HUES6 (cell line): Measurements from ENCODE around the gene LMOD1.

ENCODE experiments used
- H3K27ac ChIP-seq: 2 replicates; pipeline ENCODE4 v1.7.0; 2013; ENCODE audit warnings: low read depth, mild to moderate bottlenecking, low read length, inconsistent platforms
- H3K27me3 ChIP-seq: 2 replicates; pipeline ENCODE4 v1.6.1; 2013; ENCODE audit warnings: low read length; ENCODE audit not compliant: control insufficient read depth, insufficient read depth
- H3K36me3 ChIP-seq: 2 replicates; pipeline ENCODE4 v1.6.1; 2013; ENCODE audit warnings: low read length; ENCODE audit not compliant: control insufficient read depth, insufficient read depth
- H3K4me1 ChIP-seq: 2 replicates; pipeline ENCODE4 v1.6.1; 2013; ENCODE audit warnings: low read length; ENCODE audit not compliant: control insufficient read depth, insufficient read depth
- H3K4me3 ChIP-seq: 2 replicates; pipeline ENCODE4 v1.5.1; 2013; ENCODE audit warnings: low read depth, low read length
- H3K9ac ChIP-seq: one replicate; pipeline ENCODE4 v1.6.1; 2013; ENCODE audit warnings: mild to moderate bottlenecking, low read length
- H3K9me3 ChIP-seq: 2 replicates; pipeline ENCODE4 v1.6.1; 2013; ENCODE audit warnings: low read depth, low read length; ENCODE audit not compliant: control insufficient read depth, insufficient read depth

LMOD1 gene

DNA sequence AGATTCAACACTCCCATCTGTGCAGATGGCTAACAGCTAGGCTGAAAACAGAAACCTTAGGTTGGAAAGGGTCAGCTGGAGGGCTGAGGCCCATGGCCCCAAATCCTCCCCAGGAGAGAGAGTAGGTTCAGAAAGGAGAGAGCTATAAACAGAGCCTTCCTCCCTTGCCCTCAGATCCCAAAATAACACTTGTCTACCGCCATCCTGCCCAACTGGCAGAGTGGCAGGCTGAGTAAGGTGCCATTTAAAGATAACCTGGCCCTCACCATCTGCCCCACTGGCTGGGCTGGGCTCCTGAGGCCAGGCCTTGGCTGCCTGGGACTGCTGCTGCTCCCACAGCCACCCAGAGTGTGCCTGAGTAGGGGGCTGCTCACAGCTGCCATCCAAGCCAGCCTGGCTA is 61.9 kb downstream of the LMOD1 start:
- no peak overlapping the region for H3K9ac ChIP-seq
- peaks cover 18% of the 10 kb centered on the region for H3K27me3 ChIP-seq
- peaks cover 31% of the 10 kb centered on the region for H3K4me1 ChIP-seq
- H3K27ac ChIP-seq = no peak overlapping the region
- no peaks in the 10 kb centered on the region for H3K9me3 ChIP-seq
- H3K36me3 ChIP-seq = no peaks in the 10 kb centered on the region
- H3K4me3 ChIP-seq = no peak overlapping the region

DNA sequence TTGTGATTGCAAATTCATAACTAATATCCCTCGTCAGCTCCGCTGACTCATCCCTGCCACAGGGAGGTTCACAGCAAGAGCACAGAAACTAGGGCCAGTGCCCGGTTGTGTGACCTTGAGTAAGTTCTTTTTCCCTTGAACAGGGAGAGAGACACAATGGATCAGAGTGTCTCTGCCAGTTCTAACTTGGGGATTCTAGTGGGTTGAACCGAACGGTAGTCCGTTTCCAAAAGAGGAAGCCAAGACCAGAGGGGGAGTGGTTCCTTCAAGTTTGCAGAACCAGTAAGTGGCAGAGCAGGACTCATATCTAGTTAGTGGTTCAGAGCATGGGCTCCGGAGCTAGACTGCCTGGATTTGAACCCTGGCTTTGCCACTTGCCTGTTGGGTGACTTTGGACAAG is 62.6 kb downstream of the LMOD1 start:
- Histone ChIP-seq H3K9ac (no peak overlapping the region), H3K4me3 (no peak overlapping the region), H3K9me3 (no peaks in the 10 kb centered on the region), H3K4me1 (peaks cover 29% of the 10 kb centered on the region), H3K27me3 (peaks cover 13% of the 10 kb centered on the region; the same call in 1 of the 2 replicates), H3K27ac (no peak overlapping the region), H3K36me3 (no peaks in the 10 kb centered on the region)

DNA sequence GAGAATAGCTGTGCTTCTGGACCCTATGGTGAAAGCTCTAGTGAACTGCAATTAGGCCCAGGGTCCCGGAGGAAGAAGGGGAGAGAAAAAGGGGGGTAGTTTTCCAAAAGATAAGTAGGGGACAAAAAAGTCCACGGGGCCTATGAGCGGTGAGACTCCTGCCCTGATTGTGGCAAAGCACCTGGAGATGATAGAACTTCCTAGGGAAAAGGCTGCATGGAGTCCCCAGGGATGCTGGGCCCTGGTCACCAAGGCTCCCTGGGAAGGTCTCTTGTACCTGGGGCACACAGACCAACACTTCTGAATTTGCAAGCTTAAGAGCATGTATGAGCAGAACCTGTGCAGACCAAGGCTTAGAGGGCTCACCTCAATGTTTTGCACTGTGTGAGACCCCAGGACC is 63.1 kb downstream of the LMOD1 start:
- Histone ChIP-seq H3K9ac (no peak overlapping the region), H3K36me3 (no peaks in the 10 kb centered on the region; the same call in 1 of the 2 replicates), H3K27ac (no peak overlapping the region), H3K4me1 (peaks cover 27% of the 10 kb centered on the region), H3K27me3 (peaks cover 10% of the 10 kb centered on the region; the same call in 1 of the 2 replicates), H3K4me3 (no peak overlapping the region), H3K9me3 (no peaks in the 10 kb centered on the region)

DNA sequence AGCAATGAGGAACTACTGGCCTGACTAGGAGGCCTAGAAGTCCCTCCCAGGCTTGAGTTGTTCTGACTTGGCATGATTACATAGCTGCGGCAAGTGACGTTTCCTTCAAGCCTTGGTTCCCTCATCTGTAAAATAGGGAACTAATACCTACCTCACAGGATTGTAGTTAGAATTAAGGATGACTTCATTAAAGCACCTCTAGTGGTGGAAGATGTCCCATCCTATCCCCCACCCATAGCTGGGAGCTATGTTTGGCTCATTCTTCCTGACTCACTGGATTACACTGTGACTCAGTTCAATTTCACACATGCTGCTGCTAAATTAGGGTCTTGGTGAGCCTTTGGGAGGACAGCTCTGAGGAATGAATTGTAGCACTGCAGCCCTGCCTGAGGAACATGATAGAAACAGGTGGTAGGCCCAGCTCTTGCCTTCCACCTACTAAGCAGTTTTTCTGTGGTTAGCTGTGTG is 63.6 kb downstream of the LMOD1 start:
- Histone ChIP-seq H3K36me3 (peaks cover 3% of the 10 kb centered on the region; the same call in 1 of the 2 replicates), H3K4me3 (no peak overlapping the region), H3K9ac (no peak overlapping the region), H3K27ac (no peak overlapping the region), H3K4me1 (peaks cover 27% of the 10 kb centered on the region), H3K9me3 (no peaks in the 10 kb centered on the region), H3K27me3 (0 out of 2 replicates have a peak, but pooled peaks cover 4% of the 10 kb centered on the region)

DNA sequence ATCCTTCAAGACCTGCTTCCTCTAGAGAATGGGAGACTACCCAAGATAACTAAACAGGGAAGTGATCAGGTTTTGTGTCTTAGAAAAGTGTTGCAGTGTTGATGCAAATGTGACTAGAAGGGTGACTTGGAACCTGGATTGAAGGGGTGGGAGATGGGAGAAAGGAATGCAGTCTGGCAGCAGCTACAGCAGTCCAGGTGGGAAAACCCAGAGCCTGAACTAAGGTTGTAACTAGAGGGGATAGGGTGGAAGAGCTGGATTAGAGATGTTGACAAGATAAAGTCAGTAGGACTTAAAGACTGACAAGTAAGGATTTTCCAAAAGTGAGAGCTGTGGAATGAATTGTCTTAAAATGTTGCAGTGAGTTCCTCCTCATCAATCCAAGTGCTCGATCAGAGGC is 64.7 kb downstream of the LMOD1 start:
- H3K4me1 ChIP-seq = peaks cover 27% of the 10 kb centered on the region
- no peak overlapping the region for H3K9ac ChIP-seq
- H3K4me3 ChIP-seq = no peak overlapping the region
- H3K36me3 ChIP-seq = peaks cover 11% of the 10 kb centered on the region
- H3K9me3 ChIP-seq = no peaks in the 10 kb centered on the region
- H3K27ac ChIP-seq = no peak overlapping the region
- no peaks in the 10 kb centered on the region for H3K27me3 ChIP-seq

DNA sequence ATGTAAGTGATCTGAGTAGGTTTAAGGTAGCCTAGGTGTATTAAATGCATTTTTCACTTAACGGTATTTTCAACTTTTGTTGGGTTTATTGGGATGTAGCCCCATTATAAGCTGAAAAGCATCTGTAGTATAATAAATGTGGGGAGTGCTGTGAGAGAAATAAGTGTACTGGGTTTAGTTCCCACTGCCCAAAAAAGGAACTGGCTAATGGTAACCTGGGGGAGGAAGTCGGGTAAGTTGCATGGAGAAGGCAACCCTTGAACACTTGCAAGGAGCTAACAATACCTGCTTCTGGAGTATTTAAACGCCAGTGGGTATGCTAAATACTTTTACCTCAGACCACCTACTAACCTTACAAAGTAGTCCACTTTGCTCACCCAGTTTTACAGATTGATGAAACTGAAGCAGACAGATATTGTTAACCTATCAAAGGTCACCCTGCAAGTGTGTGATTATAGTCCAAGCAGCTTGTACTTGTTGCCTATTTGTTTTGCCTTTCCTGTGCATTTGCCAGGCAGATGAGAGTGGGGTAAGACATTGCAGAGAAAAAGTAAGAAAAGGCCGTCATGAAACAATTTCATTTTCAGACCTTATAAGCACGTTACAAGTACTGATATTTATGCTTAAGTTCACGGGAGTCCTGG is 65.3 kb downstream of the LMOD1 start:
- H3K27ac ChIP-seq = no peak overlapping the region
- no peaks in the 10 kb centered on the region for H3K9me3 ChIP-seq
- no peak overlapping the region for H3K9ac ChIP-seq
- no peak overlapping the region for H3K4me3 ChIP-seq
- H3K36me3 ChIP-seq = peaks cover 16% of the 10 kb centered on the region
- peaks cover 27% of the 10 kb centered on the region for H3K4me1 ChIP-seq
- no peaks in the 10 kb centered on the region for H3K27me3 ChIP-seq

DNA sequence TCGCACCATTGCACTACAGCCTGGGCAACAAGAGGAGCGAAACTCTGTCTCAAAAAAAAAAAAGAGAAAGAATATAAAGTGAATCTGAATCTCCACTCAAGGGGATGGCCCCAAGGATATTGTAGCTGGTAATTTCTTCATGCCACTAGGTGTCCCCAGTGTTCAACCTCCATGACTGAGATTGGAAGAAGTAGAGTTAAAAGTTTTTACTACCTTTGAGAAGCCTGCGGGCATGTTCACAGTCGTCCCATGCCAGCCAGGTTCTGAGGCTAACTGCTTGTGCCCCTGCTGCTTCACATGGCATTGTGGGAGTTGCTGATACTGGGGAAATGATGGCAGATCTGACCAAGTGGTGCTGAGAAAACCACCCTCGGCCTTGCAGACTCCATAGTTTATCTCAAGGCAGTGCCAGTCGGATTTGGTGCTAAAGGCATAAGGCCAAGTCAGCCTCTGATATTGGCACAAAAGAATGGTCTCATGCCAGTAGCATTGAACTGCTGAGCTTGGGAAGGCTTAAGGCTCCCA is 68.4 kb downstream of the LMOD1 start:
- Histone ChIP-seq H3K9me3 (no peaks in the 10 kb centered on the region), H3K27ac (no peak overlapping the region), H3K36me3 (peaks cover 45% of the 10 kb centered on the region), H3K9ac (no peak overlapping the region), H3K4me3 (no peak overlapping the region), H3K4me1 (peaks cover 18% of the 10 kb centered on the region), H3K27me3 (no peaks in the 10 kb centered on the region)

DNA sequence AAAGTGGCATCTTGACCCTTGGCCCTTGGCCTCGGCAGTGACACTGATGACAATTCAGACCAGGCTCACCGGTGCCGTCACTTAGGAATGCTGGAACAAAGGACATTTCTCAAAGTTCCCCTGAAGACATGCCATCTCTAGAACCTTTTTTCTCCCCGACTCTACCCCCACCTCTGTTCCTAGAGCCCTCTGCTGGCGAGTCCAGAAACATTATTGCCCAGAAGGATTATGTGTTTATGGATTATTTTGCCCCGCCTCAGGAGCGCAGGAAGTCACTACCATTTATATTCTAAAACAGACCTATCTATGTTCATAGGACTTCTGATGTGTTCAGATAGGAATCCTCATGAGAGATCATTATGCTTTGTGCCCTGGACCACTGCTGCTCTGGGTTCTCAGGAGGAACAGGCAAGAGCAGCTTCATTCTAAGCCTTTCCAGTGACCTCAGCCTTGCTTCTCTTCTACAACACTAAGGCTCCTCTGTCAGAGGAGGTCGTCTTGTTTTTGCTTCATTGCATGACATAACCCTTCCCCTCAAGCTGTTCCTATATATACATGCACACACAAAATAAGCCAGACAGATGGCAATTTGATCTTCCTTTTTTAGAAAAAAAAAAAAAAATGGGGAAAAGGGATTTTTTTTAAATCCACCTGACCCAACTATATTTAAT is 70.1 kb downstream of the LMOD1 start:
- H3K36me3 ChIP-seq = peaks cover 62% of the 10 kb centered on the region

DNA sequence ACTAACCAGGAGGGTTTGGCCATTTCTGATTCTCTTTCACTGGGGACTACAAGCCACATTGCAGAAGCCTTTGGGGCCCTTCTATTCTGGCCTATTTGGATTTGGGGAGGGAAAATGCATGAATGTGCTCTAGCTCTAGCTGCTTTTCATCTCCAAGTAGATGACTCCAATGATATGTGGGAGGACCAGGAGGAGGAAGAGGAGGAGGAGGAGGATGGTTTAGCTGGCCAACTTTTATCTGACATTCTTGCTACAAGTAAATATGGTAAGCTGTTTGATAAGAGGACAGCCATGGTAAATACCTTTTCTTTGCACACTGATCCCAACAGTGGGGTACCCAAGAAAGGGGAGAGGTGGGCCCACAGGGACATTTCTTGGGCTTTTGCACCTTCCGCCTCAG is 71.7 kb downstream of the LMOD1 start:
- Histone ChIP-seq H3K27ac (no peak overlapping the region), H3K9me3 (no peaks in the 10 kb centered on the region), H3K4me3 (no peak overlapping the region), H3K4me1 (peaks cover 4% of the 10 kb centered on the region; the same call in 1 of the 2 replicates), H3K27me3 (no peaks in the 10 kb centered on the region), H3K9ac (no peak overlapping the region), H3K36me3 (peaks cover 78% of the 10 kb centered on the region)

More for the DNA sequence above, 70.1 kb downstream of the LMOD1 start:
- H3K9me3 ChIP-seq = no peaks in the 10 kb centered on the region
- no peak overlapping the region for H3K9ac ChIP-seq
- H3K4me1 ChIP-seq = peaks cover 8% of the 10 kb centered on the region
- H3K27ac ChIP-seq = no peak overlapping the region
- H3K4me3 ChIP-seq = no peak overlapping the region
- no peaks in the 10 kb centered on the region for H3K27me3 ChIP-seq

DNA sequence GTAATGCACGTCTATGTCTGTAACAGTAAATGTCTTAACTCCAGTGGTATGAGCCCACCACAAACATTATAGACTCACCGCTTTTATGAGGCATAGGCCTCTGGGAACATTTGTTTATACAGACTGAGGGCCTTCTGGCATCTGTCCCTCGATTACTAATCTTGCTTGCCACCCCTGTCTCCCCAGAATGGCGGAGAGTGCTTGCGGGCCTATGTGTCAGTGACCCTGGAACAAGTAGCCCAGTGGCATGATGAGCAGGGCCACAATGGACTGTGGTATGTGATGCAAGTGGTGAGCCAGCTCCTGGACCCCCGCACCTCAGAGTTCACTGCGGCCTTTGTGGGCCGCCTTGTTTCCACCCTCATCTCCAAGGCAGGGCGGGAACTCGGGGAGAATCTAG is 76.0 kb downstream of the LMOD1 start:
- Histone ChIP-seq H3K27ac (no peak overlapping the region), H3K27me3 (no peaks in the 10 kb centered on the region), H3K4me3 (no peak overlapping the region), H3K9me3 (no peaks in the 10 kb centered on the region), H3K36me3 (peaks cover 98% of the 10 kb centered on the region), H3K4me1 (no peaks in the 10 kb centered on the region), H3K9ac (no peak overlapping the region)

DNA sequence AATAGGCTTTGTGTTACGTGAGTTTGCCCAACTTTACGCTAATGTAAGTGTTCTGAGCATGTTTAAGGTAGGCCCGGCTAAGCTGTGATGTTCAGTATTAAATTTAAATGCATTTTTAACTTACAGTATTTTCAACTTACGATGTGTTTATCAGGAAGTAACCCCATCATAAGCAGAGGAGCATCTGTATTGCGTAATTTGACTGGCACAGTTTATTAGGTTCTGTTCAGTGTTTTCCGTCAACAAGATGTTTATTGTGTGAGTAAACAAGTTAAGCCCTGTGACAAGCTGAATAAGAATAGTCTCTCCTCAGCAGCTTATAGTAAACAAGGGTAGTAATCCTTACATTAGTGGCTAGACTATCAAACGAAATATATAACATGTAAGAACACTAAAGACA is 84.9 kb downstream of the LMOD1 start:
- Histone ChIP-seq H3K27ac (no peak overlapping the region), H3K36me3 (peaks cover 95% of the 10 kb centered on the region), H3K9me3 (no peaks in the 10 kb centered on the region), H3K4me3 (no peak overlapping the region), H3K9ac (no peak overlapping the region), H3K27me3 (no peaks in the 10 kb centered on the region), H3K4me1 (no peaks in the 10 kb centered on the region)
